Suppressor macrophage treated with lipopolysaccharide for 1 hour (primary cell): ENCODE data around the gene GBP7.
A peak's percentile ranks its signal among the peaks of the same experiment; 100 is the strongest.

Source experiments
- DNase-seq, 3 donors: peaks; one replicate each; pipeline ENCODE4 v3.0.0-alpha.2; 2020 to 2022

GBP7 gene

GRCh38 chr1:89104687-89105086 is 71.1 kb downstream of the GBP7 start:
- peak in 2 of 3 donors; percentile 18 for DNase-seq

- peak in 2 of 3 donors; percentile 51 to 69 for DNase-seq
Measured at GRCh38 chr1:89104147-89104546, 71.7 kb downstream of the GBP7 start.

GRCh38 chr1:89102021-89102420 is 73.8 kb downstream of the GBP7 start:
- DNase-seq, result peak in 2 of 3 donors; percentile 52 to 60

GRCh38 chr1:89100412-89100811 is 75.4 kb downstream of the GBP7 start:
- DNase-seq, result peak; percentile 52 to 60 (median 54)

- DNase-seq, result peak; percentile 55 to 66 (median 59)
Measured at GRCh38 chr1:89098857-89099256, 76.9 kb downstream of the GBP7 start.

GRCh38 chr1:89095737-89096136 is 80.1 kb downstream of the GBP7 start:
- DNase-seq, result no peak

- no peak for DNase-seq
Measured at GRCh38 chr1:89089962-89090361, 85.8 kb downstream of the GBP7 start.

GRCh38 chr1:89088572-89088971 is 87.2 kb downstream of the GBP7 start:
- no peak for DNase-seq

GRCh38 chr1:89087241-89087640 is 88.6 kb downstream of the GBP7 start:
- no peak for DNase-seq

- DNase-seq, result peak in 2 of 3 donors; percentile 72 to 85
Measured at GRCh38 chr1:89085781-89086180, 90.0 kb downstream of the GBP7 start.
